T47D (cell line): ENCODE results near the gene APBA1.

Experiments
- DNase-seq, 2 experiments: peaks; one replicate each; pipeline versions ENCODE4 v3.0.0 to v3.0.0-alpha.2; 2011 to 2012; ENCODE audit warnings: low read depth in 1 of 2, low spot score in 1 of 2
- JUND ChIP-seq: IDR thresholded peaks from 2 replicates; pipeline ENCODE4 v1.6.1; 2012; ENCODE audit warnings: low read depth
- in situ Hi-C: cut with HindIII; loops from 2 replicates; pipeline ENCODE4 v1.10.0; 2016; ENCODE audit warnings: low sequenced_read_pairs, low pct_unique_long_range_greater_than_20kb

The APBA1 gene

DNA sequence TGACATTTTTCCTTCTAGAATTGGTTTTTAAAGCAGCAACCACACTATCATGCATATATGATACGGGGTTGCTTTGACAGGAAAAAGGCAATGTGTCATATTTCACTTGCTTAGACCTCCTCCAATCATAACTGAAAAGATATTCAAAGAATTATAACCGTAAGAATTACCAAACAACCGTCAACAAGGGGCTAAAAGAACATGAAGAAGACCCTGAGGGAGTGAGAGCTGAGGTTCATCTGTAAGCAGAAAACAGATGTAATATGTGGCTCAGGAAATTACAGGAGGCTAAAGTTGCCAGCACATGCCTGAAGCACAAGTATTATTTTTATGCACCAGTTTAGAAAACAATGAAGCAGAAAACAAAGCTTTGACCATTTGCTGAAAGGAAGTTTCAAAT, 78.9 kb downstream of the APBA1 start:
- no peak for DNase-seq
- no peak for TF ChIP-seq JUND
- in situ Hi-C loops, result no loop called here

DNA sequence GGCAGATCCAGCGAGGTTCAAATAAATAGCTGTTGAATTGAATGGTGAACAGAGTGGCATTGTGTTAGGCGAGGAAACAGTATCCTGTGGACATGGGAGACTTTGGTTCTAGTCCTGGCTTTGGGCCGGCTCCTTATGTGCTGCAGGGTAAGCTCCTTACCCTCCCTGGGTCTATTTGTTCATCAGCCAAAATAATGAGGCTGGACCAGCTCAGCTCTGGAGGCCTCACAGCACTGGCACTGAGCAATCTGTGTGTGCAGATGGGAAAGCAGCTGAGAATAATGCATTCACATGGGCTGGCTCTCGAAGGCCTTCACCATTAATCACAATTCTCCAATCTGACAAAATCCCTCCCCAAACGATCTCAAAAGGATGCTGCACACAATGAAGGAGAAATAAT, 81.9 kb downstream of the APBA1 start:
- no peak for DNase-seq
- TF ChIP-seq JUND, result no peak
- in situ Hi-C loops, result no loop called here

DNA sequence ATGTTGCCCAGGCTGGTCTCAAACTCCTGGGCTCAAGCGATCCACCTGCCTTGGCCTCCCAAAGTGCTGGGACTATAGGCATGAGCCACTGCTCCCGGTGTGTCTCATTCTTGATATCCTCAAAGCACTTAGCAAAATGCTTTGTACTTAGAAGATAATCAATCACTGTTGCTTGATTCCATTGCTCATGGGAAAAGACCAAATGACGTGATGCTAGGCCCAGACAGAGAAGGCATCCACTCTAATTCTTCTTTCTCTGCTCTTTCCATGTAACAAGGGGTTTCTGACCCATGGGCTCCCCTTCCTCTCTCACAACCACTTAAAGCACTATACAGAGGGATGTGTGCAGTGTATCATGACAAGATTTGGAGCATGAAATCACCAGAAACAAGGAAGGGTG, 83.0 kb downstream of the APBA1 start:
- no peak for DNase-seq
- in situ Hi-C loops, result no loop called here
- no peak for TF ChIP-seq JUND

DNA sequence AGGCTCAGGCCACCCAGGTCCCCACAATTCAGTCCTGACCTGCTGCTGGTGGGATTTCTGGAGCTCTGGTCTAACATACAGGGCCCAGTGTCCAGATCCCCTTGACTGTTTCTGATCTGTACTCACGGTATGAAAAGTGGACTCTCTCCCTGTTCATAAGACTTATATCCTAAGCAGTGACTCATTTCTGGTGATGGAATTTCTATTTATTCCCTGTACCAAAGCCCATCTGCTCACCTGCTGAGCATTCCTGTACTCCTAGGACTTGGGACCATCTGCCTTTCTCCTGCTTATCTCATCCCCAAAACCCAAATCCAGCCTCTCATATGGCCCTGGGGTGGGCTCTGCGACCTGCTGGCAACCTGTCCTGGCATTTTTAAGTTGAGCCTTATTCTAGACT, 86.6 kb downstream of the APBA1 start:
- no peak for TF ChIP-seq JUND
- in situ Hi-C loops, result no loop called here
- DNase-seq, result no peak

DNA sequence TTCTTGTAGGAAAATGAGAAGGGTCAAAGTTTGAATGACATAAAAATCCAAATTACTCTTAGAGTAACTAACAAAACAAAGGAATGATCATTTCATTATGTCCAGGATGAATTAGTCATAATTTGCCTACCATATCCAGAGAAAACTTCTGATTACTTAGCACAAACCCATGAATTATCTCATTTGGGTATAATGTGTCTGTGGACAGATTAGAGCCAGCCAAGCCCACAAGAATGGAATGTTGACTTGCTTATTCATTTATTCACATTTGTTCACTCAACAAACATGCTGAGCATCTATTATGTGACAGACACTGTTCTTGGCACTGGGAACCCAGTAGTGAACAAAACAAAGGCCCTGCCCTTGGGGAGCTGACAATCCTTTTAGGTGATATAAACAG, 87.4 kb downstream of the APBA1 start:
- DNase-seq, result no peak
- in situ Hi-C loops, result no loop called here
- TF ChIP-seq JUND, result no peak

DNA sequence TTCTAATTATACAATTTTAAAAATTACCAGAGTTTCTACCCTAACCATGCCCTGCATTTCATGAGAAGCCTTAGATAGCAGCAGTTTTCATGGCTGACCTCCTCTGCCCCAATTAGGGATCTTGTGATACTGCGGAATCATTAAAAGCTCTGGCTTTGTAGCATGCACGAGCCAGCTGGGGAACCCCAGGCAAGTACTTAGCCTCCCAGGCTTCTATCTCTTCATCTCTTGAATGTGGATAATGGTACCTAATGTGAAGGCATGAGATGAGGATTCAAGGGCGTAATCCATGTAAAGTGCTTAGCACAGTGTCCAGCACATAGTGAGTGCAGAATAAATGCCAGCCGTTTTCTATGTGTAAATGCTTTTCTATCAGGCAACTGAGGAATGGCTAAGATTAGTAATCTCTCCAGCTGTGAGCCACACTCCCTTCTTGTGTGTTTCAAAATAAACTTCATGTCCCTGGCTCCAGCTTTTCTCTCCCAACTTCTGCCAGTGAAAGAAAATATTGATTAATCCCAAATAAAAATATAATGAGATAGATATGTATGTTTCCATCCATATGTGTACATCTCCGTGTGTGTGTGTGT, 88.4 kb downstream of the APBA1 start:
- in situ Hi-C loops, result no loop called here
- no peak for TF ChIP-seq JUND
- no peak for DNase-seq

DNA sequence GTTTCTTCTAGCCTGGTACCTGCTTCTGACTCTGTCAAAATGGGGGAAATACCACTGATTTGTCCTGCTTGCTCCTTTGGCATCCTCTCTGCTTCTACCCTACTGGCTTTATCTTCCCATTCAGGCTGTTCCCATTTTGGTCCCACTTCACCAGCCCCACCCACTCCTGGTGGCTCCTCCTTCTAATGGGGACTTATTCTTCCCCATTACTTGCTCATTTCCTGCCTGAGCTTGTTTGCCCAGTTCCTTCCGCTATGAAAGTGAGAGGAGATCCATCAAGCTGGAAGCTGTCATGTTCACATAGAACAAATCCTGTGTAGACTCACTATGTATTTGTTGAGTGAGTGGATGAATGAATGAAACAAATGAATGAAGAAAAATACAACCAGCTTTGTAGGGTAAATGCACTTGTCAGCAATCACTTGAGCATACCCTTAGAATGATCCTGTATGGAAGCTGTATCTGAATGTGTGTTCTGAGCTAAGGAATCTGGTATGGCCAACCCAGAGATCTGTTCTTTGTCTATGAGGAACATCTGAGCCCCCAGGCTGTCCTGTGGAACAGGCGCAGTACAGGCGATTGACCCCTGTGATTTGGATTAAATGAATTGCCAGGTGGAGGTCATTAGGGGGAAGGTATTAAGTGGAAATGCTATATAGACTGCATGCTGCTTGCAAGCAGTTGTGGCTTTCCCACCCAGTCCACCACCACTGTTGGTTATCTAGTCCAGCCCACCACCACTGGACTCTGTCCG, 89.5 kb downstream of the APBA1 start:
- no peak for TF ChIP-seq JUND
- DNase-seq, result no peak
- in situ Hi-C loops, result no loop called here

DNA sequence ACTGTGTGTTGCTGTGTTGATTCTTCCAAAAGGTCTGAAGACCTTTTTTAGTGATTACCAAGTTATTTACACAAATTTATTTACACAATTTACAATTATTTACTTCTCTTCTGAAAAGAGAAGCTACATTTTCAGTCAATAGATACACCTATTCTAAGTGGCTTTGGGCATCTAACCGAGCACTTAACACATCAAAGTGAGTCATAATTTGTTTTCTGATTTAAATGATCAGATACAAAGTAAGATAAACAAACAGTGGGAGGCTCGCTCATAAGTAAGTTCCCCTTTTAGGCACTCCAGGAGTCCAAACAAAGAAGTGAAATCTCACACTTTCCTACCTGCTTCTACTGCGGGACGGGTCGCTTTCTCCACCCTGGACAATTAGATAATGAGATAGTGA, 90.2 kb downstream of the APBA1 start:
- no peak for DNase-seq
- in situ Hi-C loops, result no loop called here
- no peak for TF ChIP-seq JUND

DNA sequence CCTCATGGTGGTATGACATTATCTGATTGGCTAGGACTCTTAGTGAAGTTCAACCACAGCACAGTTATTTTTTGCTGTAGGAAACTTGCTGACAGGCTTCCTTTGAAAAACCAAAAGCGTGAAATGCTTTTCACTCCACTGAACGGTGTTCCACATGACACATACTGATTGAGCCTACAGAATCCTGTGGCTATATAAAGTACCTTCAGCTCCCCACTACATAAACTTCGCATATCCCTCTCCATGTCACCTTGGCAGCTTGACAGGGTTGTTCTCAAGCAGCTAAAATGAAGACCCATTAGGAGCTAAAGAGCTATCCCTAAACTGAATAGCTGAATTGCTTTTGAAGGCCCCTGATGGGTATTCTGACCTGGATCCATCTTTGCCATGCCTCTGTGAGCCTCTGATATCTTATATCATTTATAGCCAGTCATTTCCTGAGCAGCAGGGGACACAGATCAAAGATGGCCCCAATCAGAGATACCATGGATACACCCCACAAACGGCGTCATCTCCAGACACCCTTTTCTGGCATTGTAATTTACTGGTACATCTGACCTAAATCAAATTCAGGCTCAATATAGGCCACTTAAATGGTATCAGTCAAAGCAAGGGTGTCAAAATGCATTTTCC, 91.5 kb downstream of the APBA1 start:
- in situ Hi-C loops, result no loop called here
- no peak for DNase-seq
- no peak for TF ChIP-seq JUND

DNA sequence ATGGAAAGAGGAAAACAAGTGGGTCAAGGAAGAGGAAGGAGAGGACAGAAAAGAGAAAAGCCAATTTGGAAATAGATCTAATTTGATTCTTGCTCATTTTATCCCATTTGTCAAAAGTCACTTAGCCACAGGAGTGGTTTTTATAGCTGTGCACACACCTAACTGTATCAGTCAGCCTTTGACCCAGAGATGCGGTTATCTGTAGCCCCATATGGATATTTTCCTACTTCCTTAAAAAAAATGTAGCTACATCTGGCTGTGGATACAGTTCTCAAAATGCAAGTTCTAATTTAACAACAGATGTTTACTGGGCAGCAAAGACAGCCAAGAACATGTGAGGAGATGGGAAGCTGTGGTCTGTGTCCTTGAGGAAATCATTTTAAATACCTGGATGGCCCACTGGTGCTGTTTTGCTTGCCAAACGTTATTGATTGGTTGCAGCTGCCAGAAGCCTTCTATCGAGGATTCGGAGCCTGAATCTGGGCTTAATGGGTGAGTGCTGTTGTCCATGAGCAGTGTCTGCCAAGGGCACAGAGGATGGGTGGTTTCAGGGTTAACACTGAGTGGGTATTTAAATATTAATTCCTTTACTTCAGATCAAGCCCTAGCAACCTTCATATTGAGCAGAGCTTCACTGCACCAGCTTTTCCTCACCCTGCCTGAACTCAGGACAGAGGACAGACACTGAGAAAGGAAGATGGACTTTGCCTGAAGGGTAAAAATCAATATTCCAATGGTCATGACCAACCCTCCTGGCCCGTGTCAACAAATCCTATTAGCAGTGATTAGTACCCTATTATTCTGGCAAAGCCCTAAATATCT, 92.2 kb downstream of the APBA1 start:
- in situ Hi-C loops, result no loop called here
- DNase-seq, result no peak
- TF ChIP-seq JUND, result no peak

DNA sequence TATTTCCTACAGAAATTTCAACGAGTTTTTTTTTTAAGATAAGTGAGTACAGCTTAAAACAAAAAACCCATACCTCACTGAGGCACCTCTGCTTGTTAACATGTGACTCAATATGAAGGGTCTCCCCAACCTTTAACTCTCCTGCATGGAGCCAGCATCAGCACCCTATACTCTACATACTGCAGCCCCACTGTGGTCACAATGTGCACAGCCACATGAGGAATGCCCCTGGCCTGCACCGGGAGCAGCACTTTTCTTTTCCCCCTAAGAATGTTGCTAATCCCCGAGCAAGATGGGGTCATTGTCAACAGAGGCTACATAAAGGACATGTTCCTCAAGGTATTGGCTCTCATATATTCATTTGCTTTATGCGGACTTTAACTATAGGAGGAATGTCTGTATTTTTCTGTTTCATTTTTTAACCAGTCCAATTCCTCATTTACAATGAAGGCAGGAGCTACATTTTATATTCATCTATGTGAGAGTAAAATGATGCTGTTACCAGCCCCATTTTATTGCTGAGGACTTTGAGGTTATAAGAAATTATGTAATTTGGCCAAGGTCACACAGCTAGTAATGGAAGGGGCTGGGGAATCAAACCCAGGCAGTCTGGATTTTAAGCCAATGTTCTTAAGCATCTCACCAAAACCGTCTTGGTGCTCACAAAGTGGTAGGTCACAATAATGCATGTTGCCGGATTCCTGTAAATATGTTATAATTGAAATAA, 93.0 kb downstream of the APBA1 start:
- in situ Hi-C loops, result no loop called here
- no peak for DNase-seq
- TF ChIP-seq JUND, result no peak

DNA sequence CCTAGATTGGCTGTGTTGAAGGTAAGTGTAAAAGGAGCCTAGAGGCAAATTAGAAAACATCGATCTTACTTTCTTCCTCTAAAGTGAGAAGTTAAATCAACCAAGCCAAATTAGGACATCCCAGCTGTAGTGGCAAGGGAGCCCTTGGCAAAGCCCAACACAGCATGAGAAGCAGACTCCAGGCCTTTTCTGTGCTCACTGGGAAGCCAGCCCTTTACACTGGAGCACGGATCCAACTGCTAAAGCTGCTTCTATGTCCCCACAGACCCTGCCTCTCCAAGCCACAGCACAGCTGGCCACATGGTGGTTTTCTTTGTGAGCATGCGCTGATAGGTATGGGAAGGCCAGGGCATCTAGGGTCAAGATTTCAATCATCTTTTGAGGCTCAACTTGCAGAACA, 94.1 kb downstream of the APBA1 start:
- no peak for DNase-seq
- TF ChIP-seq JUND, result no peak
- in situ Hi-C loops, result no loop called here
